Measurements from ENCODE around the gene SLC26A8. TPM values are rescaled to one million over a fixed set of nuclear protein-coding genes. Genes with fewer than 3 reads are reported as not detected.
"Not testable (repeated sequence)": the region's sequence is repeated elsewhere in the genome, so short reads cannot be mapped to it uniquely, and the experiment has no call there.

The SLC26A8 gene
- total RNA-seq, 4 donors from 2014 or later, result 0.19 TPM; not detected in 3

DNA sequence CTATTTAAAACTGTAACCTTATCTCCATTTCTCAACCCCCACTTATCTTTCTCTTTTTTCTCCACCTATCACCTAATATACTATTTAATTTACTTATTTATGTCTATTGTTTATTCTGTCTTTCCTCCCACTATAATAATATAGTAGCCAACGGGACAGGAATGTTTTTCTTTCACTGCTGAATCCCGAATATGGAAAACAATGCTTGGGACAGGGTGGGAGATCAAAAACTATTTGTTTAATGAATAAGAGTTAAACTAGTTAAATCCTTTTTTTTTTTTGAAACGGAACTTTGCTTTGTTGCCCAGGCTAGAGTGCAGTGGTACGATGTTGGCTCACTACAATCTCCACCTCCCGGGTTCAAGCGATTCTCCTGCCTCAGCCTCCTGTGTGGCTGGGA, 109.9 kb downstream of the SLC26A8 start:
- no peak for TF ChIP-seq POLR2A (IDR thresholded peaks at IDR 0.05)
- TF ChIP-seq, protein P1, sequence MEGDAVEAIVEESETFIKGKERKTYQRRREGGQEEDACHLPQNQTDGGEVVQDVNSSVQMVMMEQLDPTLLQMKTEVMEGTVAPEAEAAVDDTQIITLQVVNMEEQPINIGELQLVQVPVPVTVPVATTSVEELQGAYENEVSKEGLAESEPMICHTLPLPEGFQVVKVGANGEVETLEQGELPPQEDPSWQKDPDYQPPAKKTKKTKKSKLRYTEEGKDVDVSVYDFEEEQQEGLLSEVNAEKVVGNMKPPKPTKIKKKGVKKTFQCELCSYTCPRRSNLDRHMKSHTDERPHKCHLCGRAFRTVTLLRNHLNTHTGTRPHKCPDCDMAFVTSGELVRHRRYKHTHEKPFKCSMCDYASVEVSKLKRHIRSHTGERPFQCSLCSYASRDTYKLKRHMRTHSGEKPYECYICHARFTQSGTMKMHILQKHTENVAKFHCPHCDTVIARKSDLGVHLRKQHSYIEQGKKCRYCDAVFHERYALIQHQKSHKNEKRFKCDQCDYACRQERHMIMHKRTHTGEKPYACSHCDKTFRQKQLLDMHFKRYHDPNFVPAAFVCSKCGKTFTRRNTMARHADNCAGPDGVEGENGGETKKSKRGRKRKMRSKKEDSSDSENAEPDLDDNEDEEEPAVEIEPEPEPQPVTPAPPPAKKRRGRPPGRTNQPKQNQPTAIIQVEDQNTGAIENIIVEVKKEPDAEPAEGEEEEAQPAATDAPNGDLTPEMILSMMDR (IDR thresholded peaks at IDR 0.05), result no peak
- intact Hi-C loops (cut with DNase I), result no loop called here
- Histone ChIP-seq H3K4me1 (peaks cover 0 to 31% (median 14%) of the 10 kb centered on the region in 3 donors), H3K27me3 (no peaks in the 10 kb centered on the region), H3K4me3 (no peak overlapping the region), H3K9me3 (peaks cover 0 to under 1% (median 0%) of the 10 kb centered on the region in 3 donors), H3K36me3 (peaks cover 0 to 73% (median 0%) of the 10 kb centered on the region in 3 donors), H3K27ac (no peak overlapping the region)
- 82 to 87% methylated on average over 6 of the region's 6 CpGs for WGBS, 2 donors
- no peak for DNase-seq

DNA sequence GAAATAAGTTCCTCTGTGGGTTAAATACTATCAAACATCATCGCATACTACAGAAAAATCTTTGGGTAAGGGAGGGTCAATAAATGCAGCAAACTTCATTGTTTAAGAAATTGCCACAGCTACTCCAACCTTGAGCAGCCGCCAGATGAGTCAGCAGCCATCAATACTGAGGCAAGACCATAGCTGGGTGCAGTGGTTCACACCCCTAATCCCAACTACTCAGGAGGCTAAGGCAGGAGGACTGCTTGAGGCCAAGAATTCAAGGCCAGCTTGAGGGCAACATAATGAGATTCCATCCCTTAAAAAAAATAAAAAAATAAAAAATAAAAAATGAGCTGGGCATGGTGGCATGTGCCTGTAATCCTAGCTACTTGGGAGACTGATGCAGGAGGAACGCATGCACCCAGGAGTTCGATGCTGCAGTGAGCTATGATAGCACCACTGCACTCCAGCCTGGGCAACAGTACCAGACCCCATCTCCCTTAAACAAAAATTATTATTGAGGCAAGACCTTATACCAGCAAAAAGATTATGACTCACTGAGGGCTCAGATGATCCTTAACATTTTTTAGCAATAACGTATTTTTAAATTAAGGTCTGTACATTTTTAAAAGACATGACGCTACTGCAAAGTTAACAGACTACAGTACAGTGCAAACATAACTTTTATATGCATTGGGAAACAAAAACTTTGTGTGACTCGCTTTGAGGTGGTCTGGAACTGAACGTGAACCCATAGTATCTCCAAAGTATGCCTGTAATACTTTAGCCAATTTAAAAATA, 112.4 kb downstream of the SLC26A8 start:
- TF ChIP-seq POLR2A (IDR thresholded peaks at IDR 0.05), result no peak
- TF ChIP-seq, protein P1 (IDR thresholded peaks at IDR 0.05), result no peak

DNA sequence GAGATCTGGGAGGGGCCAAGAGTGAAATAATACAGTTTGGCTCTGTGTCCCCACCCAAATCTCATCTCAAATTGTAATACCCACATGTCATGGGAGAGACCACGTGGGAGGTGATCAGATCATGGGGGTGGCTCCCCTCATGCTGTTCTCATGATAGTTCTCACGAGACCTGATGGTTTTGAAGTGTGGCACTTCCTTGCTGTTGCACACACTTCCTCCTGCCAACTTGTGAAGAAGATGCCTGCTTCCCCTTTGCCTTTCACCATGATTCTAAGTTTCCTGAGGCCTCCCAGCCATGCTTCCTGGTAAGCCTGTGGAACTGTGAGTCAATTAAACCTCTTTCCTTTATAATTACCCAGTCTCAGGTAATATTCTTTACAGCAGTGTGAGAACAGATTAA, 114.9 kb downstream of the SLC26A8 start:
- H3K27ac ChIP-seq; H3K27me3 ChIP-seq; H3K4me1 ChIP-seq; H3K4me3 ChIP-seq; intact Hi-C loops (cut with DNase I); DNase-seq: not testable (repeated sequence)
- Histone ChIP-seq H3K36me3 (peaks cover 0 to 60% (median 0%) of the 10 kb centered on the region in 3 donors), H3K9me3 (peaks cover 0 to 10% (median 4%) of the 10 kb centered on the region in 3 donors)
- WGBS, 2 donors, result 90 to 96% methylated on average over 2 of the region's 2 CpGs

More for the DNA sequence above, 112.4 kb downstream of the SLC26A8 start:
- Histone ChIP-seq H3K4me3 (no peak overlapping the region), H3K9me3 (peaks cover 0 to 10% (median 4%) of the 10 kb centered on the region in 3 donors), H3K36me3 (peaks cover 0 to 83% (median 0%) of the 10 kb centered on the region in 3 donors), H3K4me1 (peaks cover 0 to 6% (median 0%) of the 10 kb centered on the region in 3 donors), H3K27ac (no peak overlapping the region), H3K27me3 (no peaks in the 10 kb centered on the region)
- DNase-seq, result no peak
- intact Hi-C loops (cut with DNase I), result no loop called here
- WGBS, 2 donors, result 81 to 86% methylated on average over 8 of the region's 8 CpGs

DNA sequence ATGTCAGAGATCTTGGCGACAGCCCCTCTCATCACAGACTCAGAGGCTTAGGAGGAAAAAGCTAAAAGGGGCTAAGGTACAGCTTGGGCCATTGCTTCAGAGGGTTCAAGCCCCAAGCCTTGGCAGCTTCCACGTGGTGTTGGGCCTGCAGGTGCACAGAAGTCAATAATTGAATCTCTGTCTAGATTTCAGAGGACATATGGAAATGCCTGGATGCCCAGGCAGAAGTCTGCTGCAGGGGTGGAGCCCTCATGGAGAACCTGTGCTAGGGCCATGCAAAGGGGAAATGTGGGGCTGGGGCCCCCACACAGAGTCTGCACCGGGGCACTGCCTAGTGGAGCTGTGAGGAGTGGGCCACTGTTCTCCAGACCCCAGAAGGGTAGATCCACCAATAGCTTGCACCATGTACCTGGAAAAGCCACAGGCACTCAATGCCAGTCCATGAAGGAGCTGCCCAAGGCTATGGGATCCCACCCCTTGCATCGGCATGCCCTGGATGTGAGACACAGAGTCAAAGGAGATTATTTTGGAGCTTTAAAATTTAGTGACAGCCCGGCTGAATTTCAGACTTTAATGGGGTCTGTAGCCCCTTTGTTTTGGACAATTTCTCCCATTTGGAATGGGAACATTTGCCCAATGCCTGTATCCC, 115.6 kb downstream of the SLC26A8 start:
- H3K27me3 ChIP-seq; H3K4me3 ChIP-seq; intact Hi-C loops (cut with DNase I); H3K27ac ChIP-seq; H3K4me1 ChIP-seq; DNase-seq: not testable (repeated sequence)
- H3K9me3 ChIP-seq, result peaks cover 0 to 10% (median 4%) of the 10 kb centered on the region in 3 donors
- peaks cover 0 to 60% (median 0%) of the 10 kb centered on the region in 3 donors for H3K36me3 ChIP-seq
- WGBS, 2 donors, result 91 to 93% methylated on average over 4 to 5 of the region's 5 CpGs

DNA sequence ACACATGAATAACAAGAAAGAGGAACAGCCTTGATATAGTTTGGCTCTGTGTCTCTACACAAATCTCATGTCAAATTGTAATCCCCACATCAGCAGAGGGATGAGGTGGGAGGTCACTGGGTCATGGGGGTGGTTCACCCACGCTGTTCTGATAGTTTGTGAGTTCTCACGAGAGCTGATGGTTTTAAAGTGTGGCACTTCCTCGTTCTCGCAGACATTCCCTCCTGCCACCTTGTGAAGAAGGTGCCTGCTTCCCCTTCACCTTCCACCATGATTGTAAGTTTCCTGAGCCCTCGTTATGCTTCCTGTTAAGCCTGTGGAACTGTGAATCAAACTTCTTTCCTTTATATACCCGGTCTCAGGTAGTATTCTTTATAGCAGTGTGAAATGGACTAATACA, 116.7 kb downstream of the SLC26A8 start:
- H3K27ac ChIP-seq, result no peak overlapping the region
- H3K9me3 ChIP-seq, result peaks cover 0 to 10% (median 4%) of the 10 kb centered on the region in 3 donors
- no peak for DNase-seq
- peaks cover 0 to 60% (median 0%) of the 10 kb centered on the region in 3 donors for H3K36me3 ChIP-seq
- no peak overlapping the region for H3K4me3 ChIP-seq
- H3K27me3 ChIP-seq, result no peaks in the 10 kb centered on the region
- WGBS, 2 donors, result 74 to 90% methylated on average over 6 of the region's 6 CpGs
- intact Hi-C loops (cut with DNase I), result no loop called here
- H3K4me1 ChIP-seq, result no peaks in the 10 kb centered on the region
- no peak for TF ChIP-seq POLR2A (IDR thresholded peaks at IDR 0.05)
- TF ChIP-seq, protein P1 (IDR thresholded peaks at IDR 0.05), result no peak

DNA sequence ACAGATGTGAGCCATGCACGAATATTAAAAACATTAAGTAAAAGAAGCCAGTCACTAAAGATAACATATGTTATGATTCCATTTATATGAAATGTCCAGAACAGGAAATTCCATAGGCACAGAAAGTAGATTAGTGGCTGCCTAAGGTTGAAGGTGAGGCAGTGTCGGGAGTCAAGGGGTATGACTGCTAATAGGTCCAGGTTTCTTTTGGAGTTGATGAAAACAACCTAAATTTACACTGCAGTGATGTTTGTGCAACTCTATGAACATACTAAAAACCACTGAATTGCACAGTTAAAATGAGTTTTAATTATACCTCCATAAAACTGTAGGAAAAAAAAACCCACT, 118.0 kb downstream of the SLC26A8 start:
- Histone ChIP-seq H3K4me1 (no peaks in the 10 kb centered on the region), H3K9me3 (peaks cover 0 to 10% (median 4%) of the 10 kb centered on the region in 3 donors), H3K36me3 (peaks cover 0 to 48% (median 0%) of the 10 kb centered on the region in 3 donors), H3K27ac (no peak overlapping the region), H3K4me3 (no peak overlapping the region), H3K27me3 (no peaks in the 10 kb centered on the region)
- no peak for DNase-seq
- intact Hi-C loops (cut with DNase I), result no loop called here
- 88 to 89% methylated on average over 2 of the region's 2 CpGs for WGBS, 2 donors
- TF ChIP-seq, protein P1 (IDR thresholded peaks at IDR 0.05), result no peak
- TF ChIP-seq POLR2A (IDR thresholded peaks at IDR 0.05), result no peak
